Lower lobe of right lung (tissue), 2 donors: ENCODE data around the gene SETD3. TPM values are rescaled to one million over a fixed set of nuclear protein-coding genes. Genes with fewer than 3 reads are reported as not detected.

Experiments used
- ATAC-seq, 2 donors: fragments of 200-7000 bp; cut with Tn5 transposase; one replicate each; pipeline ENCODE4 v1.9.1; 2020 to 2022; ENCODE audit warnings: mild to moderate bottlenecking in 2 of 2, moderate library complexity in 2 of 2
- DNase-seq: peaks from one replicate; pipeline ENCODE4 v3.0.0-alpha.2; 2020
- H3K27ac ChIP-seq: fragments of 200-600 bp; one replicate; pipeline ENCODE4 v1.8.0; 2022
- H3K27me3 ChIP-seq: fragments of 200-600 bp; one replicate; pipeline ENCODE4 v1.8.0; 2022; ENCODE audit warnings: low read depth
- H3K36me3 ChIP-seq: fragments of 200-600 bp; one replicate; pipeline ENCODE4 v1.8.0; 2022; ENCODE audit warnings: mild to moderate bottlenecking
- H3K4me1 ChIP-seq: fragments of 200-600 bp; one replicate; pipeline ENCODE4 v1.8.0; 2022
- H3K4me3 ChIP-seq: fragments of 200-600 bp; one replicate; pipeline ENCODE4 v1.8.0; 2022; ENCODE audit warnings: mild to moderate bottlenecking
- H3K9me3 ChIP-seq: fragments of 200-600 bp; one replicate; pipeline ENCODE4 v1.8.0; 2022
- CTCF ChIP-seq: fragments of 200-600 bp; IDR thresholded peaks from one replicate; pipeline ENCODE4 v1.8.0; 2022; ENCODE audit warnings: antibody characterized with exemption, mild to moderate bottlenecking
- intact Hi-C: fragments of 100-400 bp; cut with DNase I; formaldehyde crosslinking; loops from one replicate; pipeline ENCODE4 v1.11.0; 2022
- total RNA-seq: library from RNA; stranded (reverse); fragmentation: NEBNext Ultra II Directional; extraction: Animal tissue kit (Norgen Biotek cat#: 25700); gene quantifications from one replicate; pipeline ENCODE4 v1.2.1, GENCODE V29; 2021
- donor health status: DM: no; HTN: yes; CAD: no; lungs with severe emphysema.

SETD3 gene
- total RNA-seq, 1 donor from 2014 or later = 78.7 TPM

DNA sequence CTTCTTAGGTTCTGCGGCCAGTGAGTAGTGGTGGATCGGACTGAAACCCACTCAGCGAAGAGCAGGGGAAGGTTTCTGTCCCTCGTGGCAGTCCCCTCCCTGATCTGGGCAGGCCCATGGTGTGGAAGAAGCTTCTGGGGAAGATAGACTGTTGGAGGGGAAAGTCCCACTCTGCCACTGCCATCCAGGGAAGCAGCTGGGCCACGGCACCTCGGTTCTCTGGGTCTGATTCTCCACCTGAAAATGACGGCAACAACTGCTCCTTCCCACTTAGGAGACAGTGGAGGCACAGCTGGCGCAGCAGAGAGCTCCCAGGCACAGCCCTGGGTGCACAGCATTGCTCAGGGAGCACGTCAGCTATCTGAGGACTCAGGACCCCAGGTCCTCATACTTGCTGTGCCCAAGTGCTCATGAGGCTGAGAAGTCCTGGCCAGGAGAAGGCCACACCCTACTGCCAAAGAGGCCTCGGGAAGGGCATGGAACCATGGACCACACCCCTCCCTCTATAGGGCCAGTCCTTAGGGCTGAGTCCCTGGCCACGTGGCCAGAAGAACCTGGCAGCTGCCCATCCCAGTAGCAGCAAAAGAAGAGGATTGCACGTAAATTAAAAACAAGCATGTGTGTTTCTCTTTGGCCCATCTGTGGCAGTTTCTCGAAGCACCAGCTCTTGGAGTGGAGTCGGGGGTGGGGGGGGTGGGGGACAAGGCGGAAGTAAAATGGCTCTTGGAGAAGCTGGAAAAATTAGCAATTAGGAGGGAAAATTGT, 123.3 kb downstream of the SETD3 start:
- Histone ChIP-seq H3K36me3 (no peaks in the 10 kb centered on the region), H3K4me3 (no peak overlapping the region), H3K9me3 (no peaks in the 10 kb centered on the region), H3K27me3 (peaks cover 8% of the 10 kb centered on the region), H3K27ac (no peak overlapping the region), H3K4me1 (no peaks in the 10 kb centered on the region)
- DNase-seq = no peak
- TF ChIP-seq CTCF = no peak
- no peak for ATAC-seq
- intact Hi-C loops = no loop called here

GRCh38 chr14:99356031-99356608, 124.5 kb downstream of the SETD3 start:
- no peak for TF ChIP-seq CTCF
- no peak overlapping the region for H3K4me3 ChIP-seq
- intact Hi-C loops = no loop called here
- peaks cover 8% of the 10 kb centered on the region for H3K27me3 ChIP-seq
- no peaks in the 10 kb centered on the region for H3K9me3 ChIP-seq
- H3K36me3 ChIP-seq = no peaks in the 10 kb centered on the region
- H3K4me1 ChIP-seq = no peaks in the 10 kb centered on the region
- DNase-seq (no peak), ATAC-seq (no peak)
- H3K27ac ChIP-seq = no peak overlapping the region

- TF ChIP-seq CTCF = no peak
- H3K4me1 ChIP-seq = no peaks in the 10 kb centered on the region
- no peak overlapping the region for H3K4me3 ChIP-seq
- DNase-seq = no peak
- H3K27ac ChIP-seq = no peak overlapping the region
- no peaks in the 10 kb centered on the region for H3K36me3 ChIP-seq
- intact Hi-C loops = no loop called here
- H3K9me3 ChIP-seq = no peaks in the 10 kb centered on the region
- ATAC-seq = no peak
- H3K27me3 ChIP-seq = peaks cover 8% of the 10 kb centered on the region
These were observed 126.3 kb downstream of the SETD3 start for GRCh38 chr14:99354166-99354875.

DNA sequence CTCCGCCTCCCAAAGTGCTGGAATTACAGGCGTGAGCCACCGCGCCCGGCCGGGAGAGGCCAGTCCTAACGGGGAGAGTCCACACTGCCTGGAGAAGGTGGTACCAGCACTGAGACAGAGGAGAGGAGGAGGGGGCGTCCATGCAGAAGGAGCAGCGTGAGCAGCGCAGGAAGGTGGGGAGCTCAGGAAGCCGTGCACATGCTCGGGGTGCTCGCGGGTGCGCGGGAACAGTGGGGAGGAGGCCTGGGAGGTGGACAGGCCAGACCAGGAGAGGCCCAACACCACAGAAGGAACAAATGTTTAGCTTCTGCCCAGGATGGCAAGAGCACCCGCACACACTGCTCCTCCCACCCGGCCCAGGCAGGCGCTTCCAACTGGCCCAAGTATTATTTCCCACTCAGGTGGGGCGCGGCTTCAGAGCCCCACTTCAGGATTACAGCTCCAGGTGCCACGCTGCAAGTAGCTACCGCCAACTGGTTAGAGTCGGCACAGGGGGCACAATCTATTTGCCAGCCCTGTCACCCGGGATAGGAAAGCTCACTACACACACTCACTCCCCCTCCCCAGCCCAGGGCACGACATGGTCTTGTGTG, 127.9 kb downstream of the SETD3 start:
- no peaks in the 10 kb centered on the region for H3K4me1 ChIP-seq
- intact Hi-C loops = no loop called here
- DNase-seq (no peak), ATAC-seq (no peak)
- no peaks in the 10 kb centered on the region for H3K36me3 ChIP-seq
- H3K27me3 ChIP-seq = peaks cover 8% of the 10 kb centered on the region
- no peak overlapping the region for H3K27ac ChIP-seq
- H3K4me3 ChIP-seq = no peak overlapping the region
- no peak for TF ChIP-seq CTCF
- no peaks in the 10 kb centered on the region for H3K9me3 ChIP-seq

GRCh38 chr14:99351166-99352007, 129.3 kb downstream of the SETD3 start:
- ATAC-seq = no peak
- Histone ChIP-seq H3K4me1 (no peaks in the 10 kb centered on the region), H3K9me3 (no peaks in the 10 kb centered on the region), H3K36me3 (no peaks in the 10 kb centered on the region), H3K27me3 (peaks cover 4% of the 10 kb centered on the region), H3K27ac (no peak overlapping the region), H3K4me3 (no peak overlapping the region)
- no peak for TF ChIP-seq CTCF
- no peak for DNase-seq
- intact Hi-C loops = no loop called here
